Panc1 (cell line): ENCODE data around the gene ALDH3A1.

Experiments
- POLR2AphosphoS5 ChIP-seq: IDR thresholded peaks from 2 replicates; pipeline ENCODE4 v1.6.1; 2012; ENCODE audit warnings: mild to moderate bottlenecking, low read depth, low read length, moderate library complexity
- TCF7L2 ChIP-seq: IDR thresholded peaks from 2 replicates; pipeline ENCODE4 v1.6.1; 2011; ENCODE audit warnings: mild to moderate bottlenecking, low read depth, low read length, inconsistent platforms
- TF ChIP-seq, protein P1 (sequence below): fragments of 450-650 bp; IDR thresholded peaks from 2 replicates; pipeline ENCODE4 v1.5.1; 2017; ENCODE audit warnings: mild to moderate bottlenecking
- TF ChIP-seq, protein P2 (sequence below), 2 experiments: IDR thresholded peaks; 2 replicates each; pipeline ENCODE4 v1.6.1; 2011 to 2012; ENCODE audit warnings: low read depth in 2 of 2, control low read depth in 1 of 2, low read length in 1 of 2, mild to moderate bottlenecking in 1 of 2, moderate library complexity in 1 of 2; ENCODE audit not compliant: insufficient read depth in 1 of 2

- TF ChIP-seq, protein P1, sequence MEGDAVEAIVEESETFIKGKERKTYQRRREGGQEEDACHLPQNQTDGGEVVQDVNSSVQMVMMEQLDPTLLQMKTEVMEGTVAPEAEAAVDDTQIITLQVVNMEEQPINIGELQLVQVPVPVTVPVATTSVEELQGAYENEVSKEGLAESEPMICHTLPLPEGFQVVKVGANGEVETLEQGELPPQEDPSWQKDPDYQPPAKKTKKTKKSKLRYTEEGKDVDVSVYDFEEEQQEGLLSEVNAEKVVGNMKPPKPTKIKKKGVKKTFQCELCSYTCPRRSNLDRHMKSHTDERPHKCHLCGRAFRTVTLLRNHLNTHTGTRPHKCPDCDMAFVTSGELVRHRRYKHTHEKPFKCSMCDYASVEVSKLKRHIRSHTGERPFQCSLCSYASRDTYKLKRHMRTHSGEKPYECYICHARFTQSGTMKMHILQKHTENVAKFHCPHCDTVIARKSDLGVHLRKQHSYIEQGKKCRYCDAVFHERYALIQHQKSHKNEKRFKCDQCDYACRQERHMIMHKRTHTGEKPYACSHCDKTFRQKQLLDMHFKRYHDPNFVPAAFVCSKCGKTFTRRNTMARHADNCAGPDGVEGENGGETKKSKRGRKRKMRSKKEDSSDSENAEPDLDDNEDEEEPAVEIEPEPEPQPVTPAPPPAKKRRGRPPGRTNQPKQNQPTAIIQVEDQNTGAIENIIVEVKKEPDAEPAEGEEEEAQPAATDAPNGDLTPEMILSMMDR, result no peak
- TF ChIP-seq POLR2AphosphoS5 (no peak), TCF7L2 (no peak)
- TF ChIP-seq, protein P2, sequence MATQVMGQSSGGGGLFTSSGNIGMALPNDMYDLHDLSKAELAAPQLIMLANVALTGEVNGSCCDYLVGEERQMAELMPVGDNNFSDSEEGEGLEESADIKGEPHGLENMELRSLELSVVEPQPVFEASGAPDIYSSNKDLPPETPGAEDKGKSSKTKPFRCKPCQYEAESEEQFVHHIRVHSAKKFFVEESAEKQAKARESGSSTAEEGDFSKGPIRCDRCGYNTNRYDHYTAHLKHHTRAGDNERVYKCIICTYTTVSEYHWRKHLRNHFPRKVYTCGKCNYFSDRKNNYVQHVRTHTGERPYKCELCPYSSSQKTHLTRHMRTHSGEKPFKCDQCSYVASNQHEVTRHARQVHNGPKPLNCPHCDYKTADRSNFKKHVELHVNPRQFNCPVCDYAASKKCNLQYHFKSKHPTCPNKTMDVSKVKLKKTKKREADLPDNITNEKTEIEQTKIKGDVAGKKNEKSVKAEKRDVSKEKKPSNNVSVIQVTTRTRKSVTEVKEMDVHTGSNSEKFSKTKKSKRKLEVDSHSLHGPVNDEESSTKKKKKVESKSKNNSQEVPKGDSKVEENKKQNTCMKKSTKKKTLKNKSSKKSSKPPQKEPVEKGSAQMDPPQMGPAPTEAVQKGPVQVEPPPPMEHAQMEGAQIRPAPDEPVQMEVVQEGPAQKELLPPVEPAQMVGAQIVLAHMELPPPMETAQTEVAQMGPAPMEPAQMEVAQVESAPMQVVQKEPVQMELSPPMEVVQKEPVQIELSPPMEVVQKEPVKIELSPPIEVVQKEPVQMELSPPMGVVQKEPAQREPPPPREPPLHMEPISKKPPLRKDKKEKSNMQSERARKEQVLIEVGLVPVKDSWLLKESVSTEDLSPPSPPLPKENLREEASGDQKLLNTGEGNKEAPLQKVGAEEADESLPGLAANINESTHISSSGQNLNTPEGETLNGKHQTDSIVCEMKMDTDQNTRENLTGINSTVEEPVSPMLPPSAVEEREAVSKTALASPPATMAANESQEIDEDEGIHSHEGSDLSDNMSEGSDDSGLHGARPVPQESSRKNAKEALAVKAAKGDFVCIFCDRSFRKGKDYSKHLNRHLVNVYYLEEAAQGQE (IDR thresholded peaks at IDR 0.05; ENCODE audit: insufficient read depth in 1 of 2, low read depth in 2 of 2, low read length in 1 of 2), result no peak
These were observed 20.5 kb downstream of the ALDH3A1 start for GRCh38 chr17:19727501-19728078.
